ENCODE results near the gene PECR. TPM values are rescaled to one million over a fixed set of nuclear protein-coding genes. Genes with fewer than 3 reads are reported as not detected.

The PECR gene
- total and polyA plus RNA-seq, 4 donors = 31.8 to 152 (median 65.5) TPM

DNA sequence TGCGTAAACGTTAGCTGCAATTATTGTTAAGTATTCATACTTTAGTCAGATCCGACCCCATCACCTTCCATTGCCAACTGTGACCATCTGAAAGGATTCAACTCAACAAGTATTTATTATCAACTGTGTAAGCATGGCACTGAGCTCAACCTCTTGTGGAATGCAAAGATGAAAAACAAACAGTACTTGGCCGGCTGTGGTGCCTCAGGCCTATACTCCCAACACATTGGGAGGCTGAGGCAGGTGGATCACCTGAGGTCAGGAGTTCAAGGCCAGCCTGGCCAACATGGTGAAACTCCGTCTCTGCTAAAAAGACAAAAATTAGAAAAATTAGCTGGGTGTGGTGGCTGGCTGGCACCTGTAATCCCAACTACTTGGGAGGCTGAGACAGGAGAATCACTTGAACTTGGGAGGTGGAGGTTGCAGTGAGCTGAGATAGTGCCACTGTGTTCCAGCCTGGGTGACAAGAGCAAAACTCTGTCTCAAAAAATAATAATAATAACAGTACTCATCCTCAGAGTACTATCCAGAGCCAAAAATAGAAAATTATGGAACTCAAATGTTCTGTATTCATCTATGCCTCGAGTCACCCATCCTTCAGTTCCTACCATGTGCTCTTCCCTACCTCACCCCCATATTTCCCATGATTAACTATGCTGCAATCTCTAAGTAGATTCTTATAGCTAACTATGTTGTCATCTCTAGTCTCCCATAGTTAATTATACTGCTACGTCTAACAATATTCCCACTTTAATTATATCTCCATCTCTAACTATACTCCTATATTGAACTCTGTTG, 59.6 kb downstream of the PECR start:
- 81% methylated on average over 7 of the region's 7 CpGs for whole genome bisulfite sequencing

DNA sequence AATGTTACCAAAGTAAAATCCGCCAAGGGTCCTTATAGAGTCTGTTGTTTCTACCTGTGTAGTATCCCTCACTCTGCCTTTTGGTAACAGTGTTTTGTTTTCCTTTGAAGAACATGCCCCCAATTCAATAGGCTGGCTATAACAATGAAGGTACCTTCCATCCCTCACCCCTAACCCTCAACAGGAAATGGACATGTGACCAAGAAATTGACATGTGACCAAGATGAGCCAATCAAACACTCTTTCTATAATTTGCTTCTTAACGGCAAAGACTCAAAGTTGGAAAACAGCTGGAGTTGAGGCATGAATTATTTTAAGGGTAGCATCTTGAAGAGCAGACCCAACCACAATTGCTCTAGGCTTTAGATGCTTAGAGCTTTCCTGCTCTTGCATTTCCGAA, 62.9 kb downstream of the PECR start:
- Histone ChIP-seq H3K36me3 (ENCODE audit: control insufficient read depth in 4 of 4, insufficient read depth in 3 of 4, low read depth in 1 of 4, low read length in 3 of 4) (peaks cover 0 to 17% (median 5%) of the 10 kb centered on the region in 4 donors), H3K9me3 (ENCODE audit: control insufficient read depth in 4 of 4, low read length in 3 of 4) (no peaks in the 10 kb centered on the region), H3K27ac (ENCODE audit: low read depth in 1 of 2, low read length in 2 of 2) (no peak overlapping the region), H3K27me3 (ENCODE audit: control insufficient read depth in 4 of 4, insufficient read depth in 4 of 4, low read length in 3 of 4) (no peaks in the 10 kb centered on the region), H3K4me3 (ENCODE audit: low read depth in 1 of 3, low read length in 3 of 3) (no peak overlapping the region), H3K9ac (ENCODE audit: low read depth in 1 of 2, low read length in 2 of 2) (no peak overlapping the region), H3K4me1 (ENCODE audit: control insufficient read depth in 4 of 4, insufficient read depth in 4 of 4, low read length in 3 of 4) (peaks cover 0 to 12% (median 2%) of the 10 kb centered on the region in 4 donors)
- 91% methylated on average over 3 of the region's 3 CpGs for WGBS
- no peak for DNase-seq (ENCODE audit: low spot score)
- TF ChIP-seq, protein P1, sequence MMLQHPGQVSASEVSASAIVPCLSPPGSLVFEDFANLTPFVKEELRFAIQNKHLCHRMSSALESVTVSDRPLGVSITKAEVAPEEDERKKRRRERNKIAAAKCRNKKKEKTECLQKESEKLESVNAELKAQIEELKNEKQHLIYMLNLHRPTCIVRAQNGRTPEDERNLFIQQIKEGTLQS (IDR thresholded peaks at IDR 0.05) = no peak
- no peak for TF ChIP-seq HNF4G (IDR thresholded peaks at IDR 0.05)
- no peak for TF ChIP-seq RAD21 (IDR thresholded peaks at IDR 0.05)
- TF ChIP-seq EGR1 (IDR thresholded peaks at IDR 0.05; ENCODE audit: low read depth in 2 of 2) = no peak
- TF ChIP-seq TAF1 (conservative IDR thresholded peaks at IDR 0.05) = no peak
- no peak for TF ChIP-seq RXRA (IDR thresholded peaks at IDR 0.05)
- TF ChIP-seq, protein P2, sequence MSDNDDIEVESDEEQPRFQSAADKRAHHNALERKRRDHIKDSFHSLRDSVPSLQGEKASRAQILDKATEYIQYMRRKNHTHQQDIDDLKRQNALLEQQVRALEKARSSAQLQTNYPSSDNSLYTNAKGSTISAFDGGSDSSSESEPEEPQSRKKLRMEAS (IDR thresholded peaks at IDR 0.05) = no peak
- TF ChIP-seq, protein P3, sequence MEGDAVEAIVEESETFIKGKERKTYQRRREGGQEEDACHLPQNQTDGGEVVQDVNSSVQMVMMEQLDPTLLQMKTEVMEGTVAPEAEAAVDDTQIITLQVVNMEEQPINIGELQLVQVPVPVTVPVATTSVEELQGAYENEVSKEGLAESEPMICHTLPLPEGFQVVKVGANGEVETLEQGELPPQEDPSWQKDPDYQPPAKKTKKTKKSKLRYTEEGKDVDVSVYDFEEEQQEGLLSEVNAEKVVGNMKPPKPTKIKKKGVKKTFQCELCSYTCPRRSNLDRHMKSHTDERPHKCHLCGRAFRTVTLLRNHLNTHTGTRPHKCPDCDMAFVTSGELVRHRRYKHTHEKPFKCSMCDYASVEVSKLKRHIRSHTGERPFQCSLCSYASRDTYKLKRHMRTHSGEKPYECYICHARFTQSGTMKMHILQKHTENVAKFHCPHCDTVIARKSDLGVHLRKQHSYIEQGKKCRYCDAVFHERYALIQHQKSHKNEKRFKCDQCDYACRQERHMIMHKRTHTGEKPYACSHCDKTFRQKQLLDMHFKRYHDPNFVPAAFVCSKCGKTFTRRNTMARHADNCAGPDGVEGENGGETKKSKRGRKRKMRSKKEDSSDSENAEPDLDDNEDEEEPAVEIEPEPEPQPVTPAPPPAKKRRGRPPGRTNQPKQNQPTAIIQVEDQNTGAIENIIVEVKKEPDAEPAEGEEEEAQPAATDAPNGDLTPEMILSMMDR (IDR thresholded peaks at IDR 0.05; ENCODE audit: low read depth, low read length, missing input control) = no peak
- TF ChIP-seq FOXA2 (IDR thresholded peaks at IDR 0.05) = no peak
- no peak for TF ChIP-seq FOXA1 (IDR thresholded peaks at IDR 0.05)
- no peak for TF ChIP-seq NR2F2 (IDR thresholded peaks at IDR 0.05)

More for the DNA sequence above, 59.6 kb downstream of the PECR start:
- H3K4me1 ChIP-seq (ENCODE audit: control insufficient read depth in 4 of 4, insufficient read depth in 4 of 4, low read length in 3 of 4) = peaks cover 0 to under 1% (median 0%) of the 10 kb centered on the region in 4 donors
- TF ChIP-seq TAF1 (conservative IDR thresholded peaks at IDR 0.05) = no peak
- H3K27me3 ChIP-seq (ENCODE audit: control insufficient read depth in 4 of 4, insufficient read depth in 4 of 4, low read length in 3 of 4) = no peaks in the 10 kb centered on the region
- H3K9me3 ChIP-seq (ENCODE audit: control insufficient read depth in 4 of 4, low read length in 3 of 4) = no peaks in the 10 kb centered on the region
- H3K4me3 ChIP-seq (ENCODE audit: low read depth in 1 of 3, low read length in 3 of 3) = no peak overlapping the region
- H3K36me3 ChIP-seq (ENCODE audit: control insufficient read depth in 4 of 4, insufficient read depth in 3 of 4, low read depth in 1 of 4, low read length in 3 of 4) = peaks cover 0 to 23% (median 3%) of the 10 kb centered on the region in 4 donors
- H3K27ac ChIP-seq (ENCODE audit: low read depth in 1 of 2, low read length in 2 of 2) = no peak overlapping the region
- no peak overlapping the region for H3K9ac ChIP-seq (ENCODE audit: low read depth in 1 of 2, low read length in 2 of 2)
- DNase-seq (ENCODE audit: low spot score) = no peak

DNA sequence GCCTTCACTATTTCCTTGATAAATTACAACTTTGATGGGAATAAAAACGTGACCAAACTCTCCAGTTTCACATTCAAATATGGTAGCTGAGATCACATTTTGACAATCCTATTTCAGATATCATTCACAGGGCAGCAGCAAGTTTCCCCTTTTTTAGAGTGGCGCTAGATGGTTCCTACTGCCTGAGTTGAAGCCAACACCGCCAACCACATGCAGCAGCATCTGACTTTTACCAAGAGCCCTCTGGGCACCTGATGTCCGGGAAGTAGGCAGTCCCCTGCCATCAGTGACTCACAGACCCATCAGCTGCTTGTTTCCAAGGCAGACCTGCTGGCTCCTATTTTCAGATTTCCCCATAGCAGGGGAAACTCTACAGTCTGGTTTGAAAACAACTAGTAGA, 64.2 kb downstream of the PECR start:
- no peak overlapping the region for H3K27ac ChIP-seq (ENCODE audit: low read depth in 1 of 2, low read length in 2 of 2)
- WGBS = 86% methylated on average over 4 of the region's 4 CpGs
- DNase-seq (ENCODE audit: low spot score) = no peak
- no peak overlapping the region for H3K4me3 ChIP-seq (ENCODE audit: low read depth in 1 of 3, low read length in 3 of 3)
- H3K36me3 ChIP-seq (ENCODE audit: control insufficient read depth in 4 of 4, insufficient read depth in 3 of 4, low read depth in 1 of 4, low read length in 3 of 4) = peaks cover 0 to 14% (median 5%) of the 10 kb centered on the region in 4 donors
- peaks cover 5 to 21% (median 11%) of the 10 kb centered on the region in 4 donors for H3K4me1 ChIP-seq (ENCODE audit: control insufficient read depth in 4 of 4, insufficient read depth in 4 of 4, low read length in 3 of 4)
- TF ChIP-seq TAF1 (conservative IDR thresholded peaks at IDR 0.05) (no peak), JUND (IDR thresholded peaks at IDR 0.05) (no peak), GABPA (IDR thresholded peaks at IDR 0.05 in 1 of 2, conservative IDR thresholded peaks at IDR 0.05 in 1 of 2) (no peak), FOXA2 (IDR thresholded peaks at IDR 0.05) (no peak)
- TF ChIP-seq, protein P1 (IDR thresholded peaks at IDR 0.05) = no peak
- TF ChIP-seq, protein P2 (IDR thresholded peaks at IDR 0.05) = no peak
- H3K27me3 ChIP-seq (ENCODE audit: control insufficient read depth in 4 of 4, insufficient read depth in 4 of 4, low read length in 3 of 4) = no peaks in the 10 kb centered on the region
- H3K9ac ChIP-seq (ENCODE audit: low read depth in 1 of 2, low read length in 2 of 2) = no peak overlapping the region
- H3K9me3 ChIP-seq (ENCODE audit: control insufficient read depth in 4 of 4, low read length in 3 of 4) = no peaks in the 10 kb centered on the region

Measured in liver (tissue), 9 donors.